GM12878 (cell line): ENCODE data around the gene WFDC8. TPM values are rescaled to one million over a fixed set of nuclear protein-coding genes. Genes with fewer than 3 reads are reported as not detected.

Source experiments
- ATAC-seq: fragments of 200-7000 bp; cut with Tn5 transposase; 3 replicates; pipeline ENCODE4 v1.9.1; 2020; ENCODE audit warnings: mild to moderate bottlenecking, moderate library complexity
- BruUV-seq: library from RNA; stranded (reverse); fragments of 400-500 nt; replicated peaks from 2 replicates; lab custom pipeline; 2021; lab: Mats Ljungman, UMichigan
- CTCF ChIA-PET: fragments of 300-600 bp; sonication (Branson Sonifier 250); formaldehyde crosslinking; extraction: SDS; loops from one replicate; lab custom pipeline; 2021; ENCODE audit warnings: inconsistent platforms; lab: Yijun Ruan, JAX
- POLR2A ChIA-PET: fragments of 350-600 bp; formaldehyde crosslinking; extraction: SDS; loops from one replicate; lab custom pipeline; 2021; ENCODE audit warnings: inconsistent platforms; lab: Charles Lee
- RAD21 ChIA-PET: fragments of 300-600 bp; sonication (Branson Sonifier 250); formaldehyde crosslinking; loops from one replicate; lab custom pipeline; 2023; ENCODE audit warnings: antibody characterized with exemption; ENCODE audit not compliant: unreplicated experiment; lab: Charles Lee
- SMC1A ChIA-PET: fragments of 300-600 bp; sonication (Branson Sonifier 250); formaldehyde crosslinking; loops from one replicate; lab custom pipeline; 2023; ENCODE audit not compliant: unreplicated experiment, uncharacterized antibody; lab: Charles Lee
- DNase-seq: peaks from one replicate; pipeline ENCODE4 v3.0.0-alpha.2; 2011; ENCODE audit warnings: low read depth, low spot score
- FAIRE-seq: peaks from 3 replicates; lab custom pipeline; 2011; peaks lifted over from hg19 to GRCh38; lab: Jason Lieb, UNC
- H2AFZ ChIP-seq: 2 replicates; pipeline ENCODE4 v1.6.0; 2011; ENCODE audit warnings: low read depth, low read length, control low read depth; ENCODE audit not compliant: control insufficient read depth
- H3K27ac ChIP-seq: 2 replicates; pipeline ENCODE4 v1.5.1; 2011; ENCODE audit warnings: control low read depth; ENCODE audit not compliant: control insufficient read depth, insufficient read depth
- H3K27me3 ChIP-seq, 2 experiments: replicated peaks in 1 of 2; 2 replicates each; pipeline versions ENCODE4 v1.6.0 to v1.6.1; 2011; ENCODE audit warnings: low read length in 1 of 2; ENCODE audit not compliant: control insufficient read depth in 2 of 2, insufficient read depth in 2 of 2
- H3K36me3 ChIP-seq, 2 experiments: 2 replicates each; pipeline ENCODE4 v1.5.1; 2011; ENCODE audit warnings: low read length in 1 of 2; ENCODE audit not compliant: control insufficient read depth in 2 of 2, insufficient read depth in 2 of 2
- H3K4me1 ChIP-seq: 2 replicates; pipeline ENCODE4 v1.6.1; 2011; ENCODE audit warnings: mild to moderate bottlenecking, low read length, moderate library complexity, mixed read lengths; ENCODE audit not compliant: control insufficient read depth, insufficient read depth
- H3K4me2 ChIP-seq: 2 replicates; pipeline ENCODE4 v1.6.0; 2011; ENCODE audit warnings: control low read depth; ENCODE audit not compliant: control insufficient read depth, insufficient read depth
- H3K4me3 ChIP-seq: fragments of 200-600 bp; sonication (generic); 2 replicates; pipeline ENCODE4 v1.5.1; 2016
- H3K79me2 ChIP-seq: 2 replicates; pipeline ENCODE4 v1.6.0; 2011; ENCODE audit warnings: low read length; ENCODE audit not compliant: control insufficient read depth, insufficient read depth
- H3K9ac ChIP-seq: 2 replicates; pipeline ENCODE4 v1.8.0; 2011; ENCODE audit warnings: low read length, control low read depth, mixed read lengths; ENCODE audit not compliant: control insufficient read depth, insufficient read depth
- H3K9me3 ChIP-seq: replicated peaks from 3 replicates; pipeline ENCODE4 v1.5.1; 2011; ENCODE audit warnings: mild to moderate bottlenecking, low read length; ENCODE audit not compliant: control insufficient read depth, insufficient read depth
- H4K20me1 ChIP-seq: 2 replicates; pipeline ENCODE4 v1.6.0; 2011; ENCODE audit not compliant: control insufficient read depth, insufficient read depth
- ATF7 ChIP-seq: fragments of 450-650 bp; IDR thresholded peaks from 2 replicates; pipeline ENCODE4 v1.6.1; 2016; ENCODE audit warnings: low read depth, mild to moderate bottlenecking
- CREB1 ChIP-seq: IDR thresholded peaks from 2 replicates; pipeline ENCODE4 v1.6.1; 2012; ENCODE audit warnings: low read depth, mild to moderate bottlenecking, inconsistent platforms
- DPF2 ChIP-seq: fragments of 450-650 bp; IDR thresholded peaks from 2 replicates; pipeline ENCODE4 v1.6.1; 2017; ENCODE audit warnings: mild to moderate bottlenecking
- E4F1 ChIP-seq: fragments of 450-650 bp; IDR thresholded peaks from 2 replicates; pipeline ENCODE4 v1.6.1; 2018; ENCODE audit warnings: borderline replicate concordance, mild to moderate bottlenecking; ENCODE audit not compliant: partially characterized antibody
- ELK1 ChIP-seq: IDR thresholded peaks from 2 replicates; pipeline ENCODE4 v1.6.1; 2012; ENCODE audit warnings: low read depth, low read length, improper control_type of control experiment
- FOS ChIP-seq: IDR thresholded peaks from 3 replicates; pipeline ENCODE4 v1.6.1; 2011; ENCODE audit warnings: borderline replicate concordance; ENCODE audit not compliant: insufficient read length; ENCODE audit errors: extremely low read depth
- HDAC6 ChIP-seq: fragments of 200-600 bp; sonication (generic); IDR thresholded peaks from one replicate; pipeline ENCODE4 v1.8.0; 2017; ENCODE audit warnings: antibody characterized with exemption; ENCODE audit not compliant: unreplicated experiment
- MEF2A ChIP-seq: IDR thresholded peaks from 2 replicates; pipeline ENCODE4 v1.6.1; 2011; ENCODE audit warnings: low read depth, mild to moderate bottlenecking, low read length, moderate library complexity; ENCODE audit not compliant: insufficient read depth
- MEF2B ChIP-seq: fragments of 450-650 bp; IDR thresholded peaks from 2 replicates; pipeline ENCODE4 v1.6.1; 2018; ENCODE audit warnings: mild to moderate bottlenecking, moderate library complexity; ENCODE audit not compliant: partially characterized antibody, poor library complexity, severe bottlenecking
- SMAD5 ChIP-seq: IDR thresholded peaks from 2 replicates; pipeline ENCODE4 v1.6.1; 2016; ENCODE audit warnings: antibody characterized with exemption, low read depth
- SMARCA5 ChIP-seq: fragments of 450-650 bp; IDR thresholded peaks from 2 replicates; pipeline ENCODE4 v1.6.1; 2017; ENCODE audit warnings: mild to moderate bottlenecking
- SPI1 ChIP-seq: IDR thresholded peaks from 2 replicates; pipeline ENCODE4 v1.6.1; 2011; ENCODE audit warnings: low read depth, mild to moderate bottlenecking, low read length, moderate library complexity, borderline replicate concordance; ENCODE audit not compliant: insufficient read depth
- SREBF1 ChIP-seq: IDR thresholded peaks from 2 replicates; pipeline ENCODE4 v1.6.1; 2012; ENCODE audit warnings: mild to moderate bottlenecking, low read length
- STAT1 ChIP-seq: fragments of 450-650 bp; conservative IDR thresholded peaks from 2 replicates; pipeline ENCODE4 v1.6.1; 2014; ENCODE audit warnings: antibody characterized with exemption, mild to moderate bottlenecking
- SUZ12 ChIP-seq: fragments of 200-600 bp; sonication (generic); IDR thresholded peaks from one replicate; pipeline ENCODE4 v1.6.1; 2018; ENCODE audit warnings: antibody characterized with exemption, mild to moderate bottlenecking; ENCODE audit not compliant: unreplicated experiment
- ZNF274 ChIP-seq: IDR thresholded peaks from one replicate; pipeline ENCODE4 v1.8.0; 2011; ENCODE audit not compliant: insufficient read length, insufficient read depth
- ZNF384 ChIP-seq: IDR thresholded peaks from 2 replicates; pipeline ENCODE4 v1.6.1; 2012; ENCODE audit warnings: low read depth, mild to moderate bottlenecking, low read length, improper control_type of control experiment, borderline replicate concordance
- ZNF622 ChIP-seq: fragments of 450-650 bp; IDR thresholded peaks from 2 replicates; pipeline ENCODE4 v1.6.1; 2017; ENCODE audit warnings: mild to moderate bottlenecking, inconsistent platforms
- in situ Hi-C: fragments of 300-500 bp; cut with MboI; formaldehyde crosslinking; loops from 9 replicates; pipeline ENCODE4 v1.14.3; 2018; ENCODE audit warnings: mixed read lengths
- intact Hi-C: fragments of 100-400 bp; cut with micrococcal nuclease; formaldehyde crosslinking; loops from one replicate; pipeline ENCODE4 v1.14.2; 2022; ENCODE audit not compliant: unreplicated experiment
- polyA plus RNA-seq, 11 experiments: library from polyadenylated mRNA; depleted of rRNA in 4 of 11; unstranded in 6 of 11; stranded (reverse) in 5 of 11; fragments of >200 nt; fragmentation: Nextera tagmentation in 4 of 11; fragmentation: Illumina TruSeq in 1 of 11; extraction: Ambion mirVana in 4 of 11; extraction: Trizol in 1 of 11; gene quantifications; 1 replicate in 1 of 11; 2 replicates in 10 of 11; pipeline versions ENCODE4 v1.2.1 to v1.2.3, GENCODE V29; 2011 to 2016; ENCODE audit warnings: inconsistent platforms in 2 of 11, missing spikeins in 2 of 11, low read depth in 1 of 11
- total RNA-seq, 4 experiments: library from RNA; depleted of rRNA in 3 of 4; stranded (reverse); fragments of >200 nt in 3 of 4; fragmentation: Illumina TruSeq in 1 of 4; extraction: Trizol in 1 of 4; gene quantifications; 2 replicates each; pipeline versions ENCODE4 v1.2.1 to v1.2.3, GENCODE V29; 2013 to 2021
- TF ChIP-seq, protein P1 (sequence below): fragments of 450-650 bp; formaldehyde crosslinking; IDR thresholded peaks from 2 replicates; pipeline ENCODE4 v1.4.0; 2020; ENCODE audit warnings: mild to moderate bottlenecking, moderate library complexity

WFDC8 gene
- total and polyA plus RNA-seq, 10 of the 15 experiments (the other 5 are each of a cell fraction or from before 2014, with no cell fraction given): not detected

DNA sequence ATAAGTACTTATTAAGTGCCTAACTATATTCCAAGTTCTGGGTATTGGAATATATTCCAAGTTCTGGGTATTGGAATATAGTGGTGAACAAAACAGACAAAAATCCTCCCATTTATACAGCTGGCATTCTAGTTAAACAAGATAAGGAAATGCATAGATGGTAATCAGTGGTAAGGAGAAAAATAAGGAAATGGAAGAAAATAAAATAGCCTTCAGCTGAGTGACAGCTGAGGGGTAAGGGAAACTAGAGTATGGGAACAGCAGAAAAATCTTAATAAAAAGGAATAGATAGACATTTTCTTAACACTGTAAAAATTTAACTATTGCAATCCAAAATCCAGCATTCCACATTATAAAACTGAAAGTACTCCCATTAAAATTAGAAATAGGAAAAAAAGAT is 33.2 kb upstream of the WFDC8 start:
- BruUV-seq: no TSS peak
- Histone ChIP-seq H3K27me3 (peaks cover 0 to 5% of the 10 kb centered on the region in 2 experiments; a peak in 1 of 4 replicates), H2AFZ (no peak overlapping the region), H3K4me1 (no peaks in the 10 kb centered on the region), H3K9me3 (no peaks in the 10 kb centered on the region; the same call in 2 of the 3 replicates), H3K79me2 (no peaks in the 10 kb centered on the region), H4K20me1 (no peaks in the 10 kb centered on the region), H3K9ac (no peak overlapping the region), H3K4me3 (no peak overlapping the region), H3K27ac (no peak overlapping the region), H3K4me2 (no peak overlapping the region), H3K36me3 (no peaks in the 10 kb centered on the region)
- ChIA-PET CTCF (no interaction called here), RAD21 (no interaction called here), POLR2A (no interaction called here), SMC1A (interaction anchor here (0.7 to 1.2 kb wide), 2 partner anchors 16 to 438 kb away, joined by 3 read pairs; partner anchors contain the start of gene PI3)
- intact Hi-C loops (no loop called here), in situ Hi-C loops (no loop called here)
- ATAC-seq (no peak), DNase-seq (no peak), FAIRE-seq (no peak)
- TF ChIP-seq E4F1 (no peak), MEF2B (no peak), ZNF274 (no peak), HDAC6 (no peak), ATF7 (no peak), DPF2 (no peak), SREBF1 (no peak), ZNF622 (no peak), SPI1 (no peak), SUZ12 (no peak), ELK1 (no peak), SMARCA5 (no peak), CREB1 (no peak), STAT1 (no peak), FOS (no peak), MEF2A (no peak), ZNF384 (no peak), SMAD5 (no peak)
- TF ChIP-seq, protein P1, sequence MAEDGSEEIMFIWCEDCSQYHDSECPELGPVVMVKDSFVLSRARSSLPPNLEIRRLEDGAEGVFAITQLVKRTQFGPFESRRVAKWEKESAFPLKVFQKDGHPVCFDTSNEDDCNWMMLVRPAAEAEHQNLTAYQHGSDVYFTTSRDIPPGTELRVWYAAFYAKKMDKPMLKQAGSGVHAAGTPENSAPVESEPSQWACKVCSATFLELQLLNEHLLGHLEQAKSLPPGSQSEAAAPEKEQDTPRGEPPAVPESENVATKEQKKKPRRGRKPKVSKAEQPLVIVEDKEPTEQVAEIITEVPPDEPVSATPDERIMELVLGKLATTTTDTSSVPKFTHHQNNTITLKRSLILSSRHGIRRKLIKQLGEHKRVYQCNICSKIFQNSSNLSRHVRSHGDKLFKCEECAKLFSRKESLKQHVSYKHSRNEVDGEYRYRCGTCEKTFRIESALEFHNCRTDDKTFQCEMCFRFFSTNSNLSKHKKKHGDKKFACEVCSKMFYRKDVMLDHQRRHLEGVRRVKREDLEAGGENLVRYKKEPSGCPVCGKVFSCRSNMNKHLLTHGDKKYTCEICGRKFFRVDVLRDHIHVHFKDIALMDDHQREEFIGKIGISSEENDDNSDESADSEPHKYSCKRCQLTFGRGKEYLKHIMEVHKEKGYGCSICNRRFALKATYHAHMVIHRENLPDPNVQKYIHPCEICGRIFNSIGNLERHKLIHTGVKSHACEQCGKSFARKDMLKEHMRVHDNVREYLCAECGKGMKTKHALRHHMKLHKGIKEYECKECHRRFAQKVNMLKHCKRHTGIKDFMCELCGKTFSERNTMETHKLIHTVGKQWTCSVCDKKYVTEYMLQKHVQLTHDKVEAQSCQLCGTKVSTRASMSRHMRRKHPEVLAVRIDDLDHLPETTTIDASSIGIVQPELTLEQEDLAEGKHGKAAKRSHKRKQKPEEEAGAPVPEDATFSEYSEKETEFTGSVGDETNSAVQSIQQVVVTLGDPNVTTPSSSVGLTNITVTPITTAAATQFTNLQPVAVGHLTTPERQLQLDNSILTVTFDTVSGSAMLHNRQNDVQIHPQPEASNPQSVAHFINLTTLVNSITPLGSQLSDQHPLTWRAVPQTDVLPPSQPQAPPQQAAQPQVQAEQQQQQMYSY (CRISPR knock-in tag): no peak
